SU-DHL-6 (cell line): ENCODE measurements around the gene NCS1.

ENCODE experiments used
- H2AFZ ChIP-seq: fragments of 200-600 bp; sonication (generic); 2 replicates; pipeline ENCODE4 v1.6.1; 2014; ENCODE audit warnings: low read depth, mild to moderate bottlenecking, moderate library complexity, mixed read lengths, antibody characterized with exemption, low read length; ENCODE audit not compliant: severe bottlenecking
- H3F3A ChIP-seq: fragments of 200-600 bp; shearing (Covaris generic); 2 replicates; pipeline ENCODE4 v1.6.0; 2016; ENCODE audit warnings: antibody characterized with exemption, mild to moderate bottlenecking; ENCODE audit not compliant: insufficient read depth
- H3K27ac ChIP-seq: fragments of 200-600 bp; sonication (generic); 2 replicates; pipeline ENCODE4 v1.5.1; 2016; ENCODE audit warnings: low read depth, mild to moderate bottlenecking, low read length, moderate library complexity, mixed read lengths
- H3K27me3 ChIP-seq: fragments of 200-600 bp; sonication (generic), shearing (Covaris generic); 2 replicates; pipeline ENCODE4 v1.6.0; 2014; ENCODE audit warnings: mild to moderate bottlenecking, low read length
- H3K36me3 ChIP-seq: fragments of 200-600 bp; sonication (generic); 2 replicates; pipeline ENCODE4 v1.6.1; 2014; ENCODE audit warnings: mild to moderate bottlenecking, low read length, mixed read lengths
- H3K4me2 ChIP-seq: fragments of 300-600, 200-600 bp; shearing (Covaris generic), sonication (generic); 2 replicates; pipeline ENCODE4 v1.6.0; 2014; ENCODE audit warnings: low read length, low read depth, mild to moderate bottlenecking; ENCODE audit not compliant: poor library complexity, severe bottlenecking
- H3K4me3 ChIP-seq: fragments of 200-600 bp; sonication (generic); 2 replicates; pipeline ENCODE4 v1.5.1; 2014; ENCODE audit warnings: antibody characterized with exemption, low read length, mild to moderate bottlenecking, mixed read lengths; ENCODE audit not compliant: insufficient read depth, poor library complexity, severe bottlenecking
- H3K79me2 ChIP-seq: fragments of 200-600 bp; sonication (generic); 2 replicates; pipeline ENCODE4 v1.6.1; 2014; ENCODE audit warnings: mild to moderate bottlenecking, low read length, moderate library complexity; ENCODE audit not compliant: insufficient read depth
- H3K9ac ChIP-seq: fragments of 200-600 bp; sonication (generic); 2 replicates; pipeline ENCODE4 v1.7.0; 2014; ENCODE audit warnings: mild to moderate bottlenecking, low read length
- H3K9me2 ChIP-seq: fragments of 200-600 bp; sonication (generic); replicated peaks from 2 replicates; pipeline ENCODE4 v1.6.1; 2014; ENCODE audit warnings: low read length; ENCODE audit not compliant: insufficient read depth
- H3K9me3 ChIP-seq: fragments of 200-600 bp; sonication (generic); 2 replicates; pipeline ENCODE4 v1.6.1; 2014; ENCODE audit warnings: low read length, mixed read lengths; ENCODE audit not compliant: insufficient read depth
- H4K20me1 ChIP-seq: fragments of 200-600 bp; sonication (generic); 2 replicates; pipeline ENCODE4 v1.6.1; 2014; ENCODE audit warnings: low read depth, mild to moderate bottlenecking, antibody characterized with exemption, low read length, moderate library complexity, mixed read lengths
- EZH2phosphoT487 ChIP-seq: fragments of 200-600 bp; sonication (generic), shearing (Covaris generic); conservative IDR thresholded peaks from 2 replicates; pipeline ENCODE4 v1.6.1; 2018; ENCODE audit warnings: mild to moderate bottlenecking, antibody characterized with exemption, low read length, moderate library complexity, mixed read lengths
- TF ChIP-seq, protein P1 (sequence below): fragments of 200-600 bp; sonication (generic); IDR thresholded peaks from one replicate; pipeline ENCODE4 v1.5.1; 2017; ENCODE audit warnings: antibody characterized with exemption, mild to moderate bottlenecking, low read length, moderate library complexity; ENCODE audit not compliant: insufficient read depth, poor library complexity, severe bottlenecking

NCS1 gene

DNA sequence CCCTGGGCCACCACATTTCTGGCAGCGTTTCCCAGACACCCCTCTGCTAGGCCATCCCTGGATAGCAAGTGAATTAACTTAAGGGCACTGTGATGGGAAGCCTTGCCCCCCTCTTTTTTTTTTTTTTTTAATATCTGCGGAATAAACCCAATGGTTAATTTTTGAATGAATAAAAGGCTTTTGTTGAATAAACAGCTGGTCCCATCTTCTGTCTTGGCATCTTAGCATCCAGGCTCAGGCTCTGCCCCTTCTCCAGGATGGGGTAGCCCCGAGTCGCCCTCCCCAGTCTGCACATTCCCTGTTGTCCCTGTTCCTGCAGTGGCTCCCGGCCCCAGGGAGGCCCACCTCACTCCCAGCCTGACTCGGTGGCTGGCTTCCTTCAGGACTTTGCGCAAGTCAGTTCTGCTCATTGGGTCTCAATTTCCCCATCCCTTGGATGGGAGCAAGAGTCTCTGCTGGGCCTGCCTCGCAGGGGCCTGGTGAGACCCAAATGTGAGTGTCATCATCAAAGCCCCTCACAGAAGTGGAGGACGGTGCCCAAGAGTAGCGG lies 64.3 kb downstream of the NCS1 start:
- Histone ChIP-seq H4K20me1 (no peaks in the 10 kb centered on the region), H3K27ac (no peak overlapping the region), H2AFZ (peak overlapping the region; percentile 43), H3K27me3 (no peaks in the 10 kb centered on the region), H3K9ac (no peak overlapping the region), H3K4me3 (no peak overlapping the region), H3K9me3 (no peaks in the 10 kb centered on the region), H3K79me2 (no peaks in the 10 kb centered on the region), H3K4me2 (no peak overlapping the region), H3K9me2 (no peaks in the 10 kb centered on the region), H3F3A (no peaks in the 10 kb centered on the region), H3K36me3 (no peaks in the 10 kb centered on the region)
- TF ChIP-seq EZH2phosphoT487: no peak
- TF ChIP-seq, protein P1, sequence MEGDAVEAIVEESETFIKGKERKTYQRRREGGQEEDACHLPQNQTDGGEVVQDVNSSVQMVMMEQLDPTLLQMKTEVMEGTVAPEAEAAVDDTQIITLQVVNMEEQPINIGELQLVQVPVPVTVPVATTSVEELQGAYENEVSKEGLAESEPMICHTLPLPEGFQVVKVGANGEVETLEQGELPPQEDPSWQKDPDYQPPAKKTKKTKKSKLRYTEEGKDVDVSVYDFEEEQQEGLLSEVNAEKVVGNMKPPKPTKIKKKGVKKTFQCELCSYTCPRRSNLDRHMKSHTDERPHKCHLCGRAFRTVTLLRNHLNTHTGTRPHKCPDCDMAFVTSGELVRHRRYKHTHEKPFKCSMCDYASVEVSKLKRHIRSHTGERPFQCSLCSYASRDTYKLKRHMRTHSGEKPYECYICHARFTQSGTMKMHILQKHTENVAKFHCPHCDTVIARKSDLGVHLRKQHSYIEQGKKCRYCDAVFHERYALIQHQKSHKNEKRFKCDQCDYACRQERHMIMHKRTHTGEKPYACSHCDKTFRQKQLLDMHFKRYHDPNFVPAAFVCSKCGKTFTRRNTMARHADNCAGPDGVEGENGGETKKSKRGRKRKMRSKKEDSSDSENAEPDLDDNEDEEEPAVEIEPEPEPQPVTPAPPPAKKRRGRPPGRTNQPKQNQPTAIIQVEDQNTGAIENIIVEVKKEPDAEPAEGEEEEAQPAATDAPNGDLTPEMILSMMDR: no peak

DNA sequence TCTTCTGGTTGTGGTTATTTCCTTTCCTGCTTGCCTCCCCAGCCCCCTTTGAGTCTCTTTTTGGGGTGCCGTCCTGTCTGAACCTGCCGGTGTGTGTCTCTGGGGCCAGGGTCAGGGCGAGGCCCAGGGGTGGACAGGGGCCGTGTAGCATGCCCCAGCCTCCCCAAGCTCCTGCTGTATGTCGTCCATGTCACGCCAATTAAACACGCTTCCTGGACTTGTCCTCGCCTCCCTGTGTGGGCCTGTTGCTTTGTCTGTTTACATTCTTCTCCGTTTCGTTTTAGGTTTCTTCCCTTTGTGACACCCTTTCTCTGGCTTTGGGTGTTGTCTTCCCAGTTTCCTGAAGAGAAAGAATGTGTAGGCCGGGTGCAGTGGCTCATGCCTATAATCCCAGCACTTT lies 64.9 kb downstream of the NCS1 start:
- Histone ChIP-seq H4K20me1 (no peaks in the 10 kb centered on the region), H3K9me3 (no peaks in the 10 kb centered on the region), H3K9ac (no peak overlapping the region), H3K9me2 (no peaks in the 10 kb centered on the region), H3K36me3 (no peaks in the 10 kb centered on the region), H3K4me2 (no peak overlapping the region), H3K4me3 (no peak overlapping the region), H3K27ac (no peak overlapping the region), H3F3A (no peaks in the 10 kb centered on the region), H3K27me3 (no peaks in the 10 kb centered on the region), H2AFZ (no peak overlapping the region), H3K79me2 (no peaks in the 10 kb centered on the region)
- TF ChIP-seq, protein P1: no peak
- no peak for TF ChIP-seq EZH2phosphoT487

DNA sequence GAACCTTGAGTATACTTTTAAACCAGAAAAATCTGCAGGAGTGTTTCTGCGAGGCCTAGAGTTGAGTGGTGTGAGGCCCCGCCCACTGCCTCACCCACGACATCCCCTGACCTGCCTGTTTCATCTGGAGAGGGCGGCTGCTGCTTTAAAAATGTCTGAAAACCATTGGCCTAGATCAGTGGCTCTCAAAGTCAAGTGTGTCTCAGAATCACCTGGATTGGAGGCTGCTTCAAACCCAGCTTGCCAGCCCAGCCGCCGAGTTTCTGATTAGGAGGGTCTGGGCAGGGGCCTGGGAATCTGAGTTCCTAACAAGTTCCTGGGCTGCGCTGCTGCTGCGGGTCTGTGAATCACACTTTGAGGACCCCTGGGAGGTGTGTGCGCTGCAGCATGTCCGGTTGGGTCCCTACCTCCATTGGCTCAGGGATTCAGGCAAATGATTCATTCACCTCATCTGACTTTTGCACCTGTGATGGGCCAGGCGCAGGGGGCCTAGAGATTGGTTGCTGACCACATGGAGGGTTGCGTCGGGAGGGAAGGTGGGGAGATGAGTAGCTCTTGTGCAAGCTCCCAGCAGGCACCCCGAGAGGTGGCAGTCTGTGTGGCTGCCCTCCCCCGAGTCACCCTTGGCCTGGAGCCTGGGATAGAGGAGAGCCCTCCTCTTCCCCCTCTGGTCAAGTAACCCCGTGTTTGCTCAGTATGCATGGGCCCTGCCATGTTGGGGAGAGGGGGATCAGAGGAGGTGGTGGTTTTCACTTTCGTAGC lies 65.7 kb downstream of the NCS1 start:
- no peaks in the 10 kb centered on the region for H3K9me2 ChIP-seq
- no peak overlapping the region for H3K4me2 ChIP-seq
- no peaks in the 10 kb centered on the region for H3K9me3 ChIP-seq
- no peak for TF ChIP-seq EZH2phosphoT487
- no peak overlapping the region for H3K9ac ChIP-seq
- H3K27me3 ChIP-seq: no peaks in the 10 kb centered on the region
- no peaks in the 10 kb centered on the region for H4K20me1 ChIP-seq
- no peak overlapping the region for H2AFZ ChIP-seq
- no peak overlapping the region for H3K4me3 ChIP-seq
- H3K79me2 ChIP-seq: no peaks in the 10 kb centered on the region
- H3K27ac ChIP-seq: no peak overlapping the region
- no peaks in the 10 kb centered on the region for H3F3A ChIP-seq
- H3K36me3 ChIP-seq: no peaks in the 10 kb centered on the region

DNA sequence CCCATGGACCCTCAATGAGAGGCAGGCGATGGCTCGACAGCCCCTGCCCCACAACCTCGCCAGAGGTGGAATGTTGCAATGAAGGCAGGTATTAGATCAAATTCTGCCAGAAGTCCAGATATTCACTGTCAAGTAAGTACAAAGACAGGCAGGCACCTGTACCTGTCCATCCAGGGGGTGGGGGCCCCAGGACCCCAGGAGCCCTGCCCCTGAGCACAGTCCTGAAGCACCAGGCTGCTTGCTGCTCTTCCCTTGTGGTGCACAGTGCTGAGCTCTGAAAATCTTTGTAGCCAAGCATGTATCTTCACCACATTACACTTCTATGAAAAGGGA lies 67.1 kb downstream of the NCS1 start:
- Histone ChIP-seq H3F3A (no peaks in the 10 kb centered on the region), H4K20me1 (no peaks in the 10 kb centered on the region), H3K27me3 (no peaks in the 10 kb centered on the region), H3K4me2 (peak overlapping the region; percentile 33), H3K9ac (no peak overlapping the region), H3K36me3 (no peaks in the 10 kb centered on the region), H3K79me2 (no peaks in the 10 kb centered on the region), H3K4me3 (no peak overlapping the region), H3K9me2 (no peaks in the 10 kb centered on the region), H2AFZ (peak overlapping the region; percentile 91), H3K27ac (no peak overlapping the region), H3K9me3 (no peaks in the 10 kb centered on the region)
- TF ChIP-seq, protein P1: no peak
- TF ChIP-seq EZH2phosphoT487: no peak
